K562 (cell line): Measurements from ENCODE around the gene TUBB2A. TPM values are rescaled to one million over a fixed set of nuclear protein-coding genes. Genes with fewer than 3 reads are reported as not detected.
A peak's percentile ranks its signal among the peaks of the same experiment; 100 is the strongest.

Experiments
- ATF7 ChIP-seq: fragments of 450-650 bp; IDR thresholded peaks from 2 replicates; pipeline ENCODE4 v1.7.1; 2014; ENCODE audit warnings: mild to moderate bottlenecking, moderate library complexity
- CBX1 ChIP-seq: sonication (generic); IDR thresholded peaks from 2 replicates; pipeline ENCODE4 v1.6.1; 2016; ENCODE audit warnings: antibody characterized with exemption, low read depth, mild to moderate bottlenecking
- E2F5 ChIP-seq: sonication (generic); formaldehyde crosslinking; IDR thresholded peaks from 2 replicates; pipeline ENCODE4 v1.8.0; 2022; ENCODE audit warnings: mild to moderate bottlenecking, missing genetic modification reagents
- HDAC8 ChIP-seq: fragments of 450-650 bp; IDR thresholded peaks from 2 replicates; pipeline ENCODE4 v1.6.1; 2016; ENCODE audit warnings: mild to moderate bottlenecking, missing genetic modification characterization, moderate library complexity, missing compliant biosample characterization
- MCM7 ChIP-seq, 2 experiments: fragments of 450-650 bp; IDR thresholded peaks; 2 replicates each; pipeline ENCODE4 v1.6.1; 2016 to 2018
- MECOM ChIP-seq: fragments of 250-450 bp; sonication (Bioruptor Pico); IDR thresholded peaks from 2 replicates; pipeline ENCODE4 v1.8.0; 2022; ENCODE audit warnings: inconsistent platforms
- MNT ChIP-seq, 2 experiments: fragments of 450-650 bp; conservative IDR thresholded peaks; 2 replicates each; pipeline ENCODE4 v1.6.1; 2017; ENCODE audit warnings: mild to moderate bottlenecking in 2 of 2, moderate library complexity in 2 of 2
- NONO ChIP-seq, 2 experiments: fragments of 200-400 bp in 1 of 2; fragments of 450-650 bp in 1 of 2; formaldehyde crosslinking in 1 of 2; IDR thresholded peaks; 2 replicates each; pipeline ENCODE4 v1.6.1; 2017; ENCODE audit warnings: low read depth in 2 of 2, mild to moderate bottlenecking in 2 of 2, moderate library complexity in 2 of 2, low read length in 1 of 2
- PHF8 ChIP-seq: fragments of 200-600 bp; sonication (generic); IDR thresholded peaks from 2 replicates; pipeline ENCODE4 v1.6.1; 2012; ENCODE audit warnings: mixed run types, mild to moderate bottlenecking, inconsistent platforms, low read length, moderate library complexity, borderline replicate concordance
- POLR2B ChIP-seq: fragments of 450-650 bp; IDR thresholded peaks from 2 replicates; pipeline ENCODE4 v1.6.1; 2018; ENCODE audit warnings: low read depth; ENCODE audit not compliant: partially characterized antibody
- RREB1 ChIP-seq: fragments of 250-450 bp; sonication (Bioruptor Pico); IDR thresholded peaks from 2 replicates; pipeline ENCODE4 v1.4.0; 2020
- SPI1 ChIP-seq: IDR thresholded peaks from 2 replicates; pipeline ENCODE4 v1.6.1; 2011; ENCODE audit warnings: low read depth, low read length, control low read depth, borderline replicate concordance
- TRIM25 ChIP-seq: fragments of 450-650 bp; IDR thresholded peaks from 2 replicates; pipeline ENCODE4 v1.7.0; 2016; ENCODE audit warnings: borderline replicate concordance
- XRCC5 ChIP-seq: fragments of 200-400 bp; formaldehyde crosslinking; IDR thresholded peaks from 2 replicates; pipeline ENCODE4 v1.6.1; 2017; ENCODE audit warnings: low read depth, mild to moderate bottlenecking, low read length
- ZNF3 ChIP-seq: fragments of 250-450 bp; sonication (Bioruptor Pico); IDR thresholded peaks from 2 replicates; pipeline ENCODE4 v1.5.0; 2021; ENCODE audit warnings: mild to moderate bottlenecking, moderate library complexity
- ZNF354B ChIP-seq: fragments of 250-450 bp; sonication (Bioruptor Pico); IDR thresholded peaks from 2 replicates; pipeline ENCODE4 v1.4.0; 2020
- ZNF561 ChIP-seq: fragments of 450-650 bp; formaldehyde crosslinking; conservative IDR thresholded peaks from 2 replicates; pipeline ENCODE4 v1.4.0; 2020; ENCODE audit warnings: mild to moderate bottlenecking, moderate library complexity
- ZNF75A ChIP-seq: fragments of 450-650 bp; formaldehyde crosslinking; IDR thresholded peaks from 2 replicates; pipeline ENCODE4 v1.4.0; 2020; ENCODE audit warnings: mild to moderate bottlenecking
- polyA plus RNA-seq, 8 experiments: library from polyadenylated mRNA; depleted of rRNA in 4 of 8; stranded (reverse) in 5 of 8; unstranded in 3 of 8; fragments of >200 nt; fragmentation: Nextera tagmentation in 2 of 8; fragmentation: Illumina TruSeq in 1 of 8; extraction: Ambion mirVana in 2 of 8; extraction: Trizol in 1 of 8; gene quantifications; 2 replicates each; pipeline versions ENCODE4 v1.2.1 to v1.2.3, GENCODE V29; 2011 to 2014; ENCODE audit warnings: inconsistent platforms in 1 of 8, missing spikeins in 1 of 8
- total RNA-seq, 7 experiments: library from RNA; depleted of rRNA in 6 of 7; stranded (reverse); fragments of >200 nt in 6 of 7; fragmentation: Illumina TruSeq in 2 of 7; extraction: Trizol in 2 of 7; gene quantifications; 2 replicates each; pipeline versions ENCODE4 v1.2.1 to v1.2.3, GENCODE V29; 2011 to 2021; ENCODE audit warnings: low replicate concordance in 1 of 7

TUBB2A gene
- total and polyA plus RNA-seq, 9 of the 15 experiments (the other 6 are each of a cell fraction or from before 2014, with no cell fraction given) = 3.6 to 92.1 (median 45.6) TPM

- no peak for TF ChIP-seq ZNF75A
- no peak for TF ChIP-seq SPI1
- peak; percentile 64; the same call in 1 of the 2 replicates for TF ChIP-seq HDAC8 (tag)
- peak; percentile 74; the same call in 1 of the 2 replicates for TF ChIP-seq ATF7
- TF ChIP-seq XRCC5 = 0 out of 2 replicates have a peak, but pooled peaks have one; percentile 9
- no peak for TF ChIP-seq TRIM25
- no peak for TF ChIP-seq ZNF561 (CRISPR knock-in tag)
- TF ChIP-seq PHF8 = peak; percentile 93; the same call in 1 of the 2 replicates
- TF ChIP-seq MECOM (CRISPR knock-in tag) = no peak
- TF ChIP-seq MCM7 (IDR thresholded peaks at IDR 0.05) = no peak
- peak; percentile 62 to 90; a peak in 3 of 4 replicates for TF ChIP-seq NONO (IDR thresholded peaks at IDR 0.05; ENCODE audit: low read depth in 2 of 2, low read length in 1 of 2)
- TF ChIP-seq CBX1 = peak; percentile 53; the same call in 1 of the 2 replicates
- no peak for TF ChIP-seq ZNF354B
- TF ChIP-seq ZNF3 = no peak
- TF ChIP-seq POLR2B = peak; percentile 84
- peak; percentile 34; the same call in 1 of the 2 replicates for TF ChIP-seq RREB1 (CRISPR knock-in tag)
- no peak for TF ChIP-seq E2F5 (CRISPR knock-in tag)
- TF ChIP-seq MNT (conservative IDR thresholded peaks at IDR 0.05) = peak; percentile 83 to 92
Observed at GRCh38 chr6:3118353-3119039, 38.8 kb downstream of the TUBB2A start, which contains the start of gene BPHL (continued).
